GM23338 (cell line): Measurements from ENCODE around the gene AHCY. TPM values are rescaled to one million over a fixed set of nuclear protein-coding genes. Genes with fewer than 3 reads are reported as not detected.
"Not testable (repeated sequence)": the region's sequence is repeated elsewhere in the genome, so short reads cannot be mapped to it uniquely, and the experiment has no call there.

ENCODE experiments used
- ATAC-seq: fragments of 200-7000 bp; cut with Tn5 transposase; 3 replicates; pipeline ENCODE4 v1.9.1; 2020
- DNase-seq: peaks from one replicate; pipeline ENCODE4 v3.0.0-alpha.2; 2015; ENCODE audit warnings: low spot score
- H2AFZ ChIP-seq: fragments of 200-600 bp; sonication (generic); 2 replicates; pipeline ENCODE4 v1.8.0; 2016; ENCODE audit warnings: antibody characterized with exemption, mild to moderate bottlenecking, moderate library complexity
- H3F3A ChIP-seq: fragments of 200-600 bp; sonication (generic); replicated peaks from 2 replicates; pipeline ENCODE4 v1.8.0; 2017; ENCODE audit warnings: antibody characterized with exemption, mixed run types, low read depth
- H3K27ac ChIP-seq: fragments of 200-600 bp; sonication (generic); 2 replicates; pipeline ENCODE4 v1.6.1; 2016; ENCODE audit warnings: low read depth
- H3K27me3 ChIP-seq: fragments of 200-600 bp; sonication (generic); 2 replicates; pipeline ENCODE4 v1.8.0; 2016; ENCODE audit warnings: mild to moderate bottlenecking, mixed run types, moderate library complexity; ENCODE audit not compliant: insufficient read depth
- H3K36me3 ChIP-seq: fragments of 200-600 bp; sonication (generic); 2 replicates; pipeline ENCODE4 v1.8.0; 2016; ENCODE audit warnings: mild to moderate bottlenecking; ENCODE audit not compliant: insufficient read depth
- H3K4me1 ChIP-seq: fragments of 200-600 bp; sonication (generic); 2 replicates; pipeline ENCODE4 v1.8.0; 2016; ENCODE audit warnings: mild to moderate bottlenecking, moderate library complexity; ENCODE audit not compliant: insufficient read depth
- H3K4me2 ChIP-seq: fragments of 200-600 bp; sonication (generic); 2 replicates; pipeline ENCODE4 v1.7.1; 2017; ENCODE audit warnings: mixed run types
- H3K4me3 ChIP-seq: fragments of 200-600 bp; sonication (generic); 2 replicates; pipeline ENCODE4 v1.6.1; 2016; ENCODE audit warnings: mixed run types
- H3K79me2 ChIP-seq: fragments of 200-600 bp; sonication (generic); replicated peaks from 2 replicates; pipeline ENCODE4 v1.8.0; 2017; ENCODE audit warnings: mild to moderate bottlenecking; ENCODE audit not compliant: insufficient read depth
- H3K9me2 ChIP-seq: fragments of 200-600 bp; sonication (generic); 2 replicates; pipeline ENCODE4 v1.8.0; 2017; ENCODE audit not compliant: insufficient read depth
- H4K20me1 ChIP-seq: fragments of 200-600 bp; sonication (generic); replicated peaks from 2 replicates; pipeline ENCODE4 v1.8.0; 2017; ENCODE audit warnings: mild to moderate bottlenecking; ENCODE audit not compliant: insufficient read depth
- H3K27ac Mint-ChIP-seq: 2 replicates; pipeline ENCODE4 v1.8.0; 2020; ENCODE audit warnings: inconsistent platforms, mild to moderate bottlenecking, moderate library complexity, mixed read lengths
- H3K27me3 Mint-ChIP-seq: 3 replicates; pipeline ENCODE4 v1.8.0; 2022; ENCODE audit warnings: low read depth, mild to moderate bottlenecking, moderate library complexity, mixed read lengths, inconsistent platforms; ENCODE audit not compliant: insufficient read depth, poor library complexity
- H3K36me3 Mint-ChIP-seq: 3 replicates; pipeline ENCODE4 v1.8.0; 2021; ENCODE audit warnings: low read depth, mild to moderate bottlenecking, inconsistent platforms, moderate library complexity, mixed read lengths
- H3K4me1 Mint-ChIP-seq: 3 replicates; pipeline ENCODE4 v1.8.0; 2020; ENCODE audit warnings: mild to moderate bottlenecking, inconsistent platforms, mixed read lengths
- H3K4me3 Mint-ChIP-seq: 3 replicates; pipeline ENCODE4 v1.8.0; 2021; ENCODE audit warnings: moderate library complexity, mild to moderate bottlenecking, inconsistent platforms, mixed read lengths
- H3K9me3 Mint-ChIP-seq: 3 replicates; pipeline ENCODE4 v1.8.0; 2020; ENCODE audit warnings: moderate library complexity, mild to moderate bottlenecking, inconsistent platforms, mixed read lengths
- CREB1 ChIP-seq: fragments of 250-450 bp; sonication (Bioruptor Pico); IDR thresholded peaks from 2 replicates; pipeline ENCODE4 v1.5.0; 2020; ENCODE audit warnings: low read depth, mild to moderate bottlenecking, moderate library complexity
- CTCF ChIP-seq, 2 experiments: fragments of 200-600 bp in 1 of 2; sonication (generic) in 1 of 2; conservative IDR thresholded peaks; 2 replicates each; pipeline versions ENCODE4 v1.5.1 to v1.6.1; 2016 to 2017; ENCODE audit warnings: antibody characterized with exemption in 2 of 2, low read depth in 2 of 2, mild to moderate bottlenecking in 2 of 2, moderate library complexity in 1 of 2
- EZH2phosphoT487 ChIP-seq: fragments of 200-600 bp; sonication (generic); IDR thresholded peaks from one replicate; pipeline ENCODE4 v1.8.1; 2018; ENCODE audit warnings: antibody characterized with exemption; ENCODE audit not compliant: unreplicated experiment
- JUNB ChIP-seq: IDR thresholded peaks from one replicate; pipeline ENCODE4 v1.6.1; 2016; ENCODE audit warnings: antibody characterized with exemption; ENCODE audit not compliant: unreplicated experiment
- POLR2AphosphoS5 ChIP-seq: IDR thresholded peaks from 2 replicates; pipeline ENCODE4 v1.6.1; 2016; ENCODE audit warnings: antibody characterized with exemption, low read depth
- STAT1 ChIP-seq: IDR thresholded peaks from one replicate; pipeline ENCODE4 v1.6.1; 2016; ENCODE audit warnings: antibody characterized with exemption; ENCODE audit not compliant: unreplicated experiment
- ZNF114 ChIP-seq: fragments of 250-450 bp; sonication (Bioruptor Pico); IDR thresholded peaks from 2 replicates; pipeline ENCODE4 v1.5.0; 2020; ENCODE audit warnings: mild to moderate bottlenecking, moderate library complexity
- ZNF331 ChIP-seq: fragments of 250-450 bp; sonication (Bioruptor Pico); IDR thresholded peaks from 2 replicates; pipeline ENCODE4 v1.5.0; 2020; ENCODE audit warnings: low read depth, mild to moderate bottlenecking, moderate library complexity
- polyA plus RNA-seq: library from polyadenylated mRNA; unstranded; fragments of >200 nt; fragmentation: Nextera tagmentation; extraction: Ambion mirVana; gene quantifications from 2 replicates; pipeline ENCODE4 v1.2.1, GENCODE V29; 2016
- total RNA-seq: library from RNA; depleted of rRNA; stranded (reverse); fragments of >200 nt; shearing (Covaris generic); gene quantifications from 2 replicates; pipeline ENCODE4 v1.2.3, GENCODE V29; 2014
- TF ChIP-seq, protein P1 (sequence below): IDR thresholded peaks from 2 replicates; pipeline ENCODE4 v1.6.1; 2016; ENCODE audit warnings: antibody characterized with exemption

Gene AHCY
- total and polyA plus RNA-seq, 2 experiments from 2014 or later, result 138 to 423 TPM

GRCh38 chr20:34347571-34347970 lies 44.4 kb upstream of the AHCY start:
- H3K4me3 ChIP-seq, result no peak overlapping the region
- peaks cover 10% of the 10 kb centered on the region for H3K4me1 ChIP-seq
- H3K36me3 ChIP-seq, result no peaks in the 10 kb centered on the region
- Mint-ChIP-seq H3K4me1 (peaks cover 8% of the 10 kb centered on the region), H3K9me3 (no peaks in the 10 kb centered on the region), H3K36me3 (no peaks in the 10 kb centered on the region), H3K27me3 (peaks cover 2% of the 10 kb centered on the region), H3K4me3 (no peak overlapping the region), H3K27ac (no peak overlapping the region)
- DNase-seq, result no peak
- no peaks in the 10 kb centered on the region for H4K20me1 ChIP-seq
- no peaks in the 10 kb centered on the region for H3F3A ChIP-seq
- no peaks in the 10 kb centered on the region for H3K27me3 ChIP-seq
- H3K79me2 ChIP-seq, result no peaks in the 10 kb centered on the region
- no peak for ATAC-seq
- H2AFZ ChIP-seq, result no peak overlapping the region
- H3K27ac ChIP-seq, result no peak overlapping the region
- TF ChIP-seq, protein P1, sequence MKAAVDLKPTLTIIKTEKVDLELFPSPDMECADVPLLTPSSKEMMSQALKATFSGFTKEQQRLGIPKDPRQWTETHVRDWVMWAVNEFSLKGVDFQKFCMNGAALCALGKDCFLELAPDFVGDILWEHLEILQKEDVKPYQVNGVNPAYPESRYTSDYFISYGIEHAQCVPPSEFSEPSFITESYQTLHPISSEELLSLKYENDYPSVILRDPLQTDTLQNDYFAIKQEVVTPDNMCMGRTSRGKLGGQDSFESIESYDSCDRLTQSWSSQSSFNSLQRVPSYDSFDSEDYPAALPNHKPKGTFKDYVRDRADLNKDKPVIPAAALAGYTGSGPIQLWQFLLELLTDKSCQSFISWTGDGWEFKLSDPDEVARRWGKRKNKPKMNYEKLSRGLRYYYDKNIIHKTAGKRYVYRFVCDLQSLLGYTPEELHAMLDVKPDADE, result no peak
- TF ChIP-seq CREB1 (CRISPR knock-in tag), result no peak
- H3K9me2 ChIP-seq, result no peaks in the 10 kb centered on the region
- H3K4me2 ChIP-seq, result no peak overlapping the region

GRCh38 chr20:34346533-34346865 lies 43.3 kb upstream of the AHCY start:
- not testable (repeated sequence) for H3K9me3 Mint-ChIP-seq, H3K36me3 Mint-ChIP-seq, H3K27ac Mint-ChIP-seq, H3K4me3 Mint-ChIP-seq, H3K79me2 ChIP-seq, H3K4me2 ChIP-seq, H3K4me1 ChIP-seq, H3K27me3 ChIP-seq, H4K20me1 ChIP-seq, H3K4me1 Mint-ChIP-seq, H3F3A ChIP-seq, H3K27ac ChIP-seq, H3K4me3 ChIP-seq, ATAC-seq, H3K27me3 Mint-ChIP-seq, H3K36me3 ChIP-seq, H2AFZ ChIP-seq, DNase-seq, H3K9me2 ChIP-seq

DNA sequence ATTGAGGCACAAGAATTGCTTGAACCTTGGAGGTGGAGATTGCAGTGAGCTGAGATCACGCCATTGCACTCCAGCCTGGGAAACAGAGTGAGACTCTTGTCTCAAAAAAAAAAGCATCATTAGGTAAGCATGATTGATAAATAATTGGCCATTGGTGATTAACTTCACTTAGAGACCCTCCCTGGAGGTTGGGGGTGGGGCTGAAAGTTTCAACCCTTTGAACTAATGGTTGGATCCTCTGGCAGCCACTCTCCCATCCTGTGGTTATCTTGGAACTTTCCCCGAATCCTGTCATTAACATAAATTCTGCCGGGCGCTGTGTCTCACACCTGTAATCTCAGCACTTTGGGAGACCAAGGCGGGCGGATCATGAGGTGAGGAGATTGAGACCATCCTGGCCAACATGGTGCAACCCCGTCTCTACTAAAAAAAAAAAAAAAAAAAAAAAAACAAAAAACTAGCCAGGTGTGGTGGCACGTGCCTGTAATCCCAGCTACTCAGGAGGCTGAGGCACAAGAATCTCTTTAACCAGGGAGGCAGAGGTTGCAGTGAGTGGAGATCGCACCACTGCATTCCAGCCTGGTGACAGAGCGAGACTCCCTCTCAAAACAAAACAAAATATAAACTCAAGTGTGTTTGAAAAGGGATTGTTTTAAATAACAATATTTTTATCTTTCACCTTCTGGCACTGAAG lies 42.8 kb upstream of the AHCY start:
- not testable (repeated sequence) for H3K79me2 ChIP-seq, H3K27me3 ChIP-seq, H3K4me3 ChIP-seq, H3K4me3 Mint-ChIP-seq, H3K9me3 Mint-ChIP-seq, H2AFZ ChIP-seq, H3K27me3 Mint-ChIP-seq, H3K4me2 ChIP-seq, H3K4me1 Mint-ChIP-seq, H3K4me1 ChIP-seq, H3K36me3 ChIP-seq, H3F3A ChIP-seq, H4K20me1 ChIP-seq, H3K27ac ChIP-seq, H3K27ac Mint-ChIP-seq, H3K36me3 Mint-ChIP-seq, H3K9me2 ChIP-seq, DNase-seq
- peak; percentile 18; the same call in 1 of the 3 replicates for ATAC-seq

DNA sequence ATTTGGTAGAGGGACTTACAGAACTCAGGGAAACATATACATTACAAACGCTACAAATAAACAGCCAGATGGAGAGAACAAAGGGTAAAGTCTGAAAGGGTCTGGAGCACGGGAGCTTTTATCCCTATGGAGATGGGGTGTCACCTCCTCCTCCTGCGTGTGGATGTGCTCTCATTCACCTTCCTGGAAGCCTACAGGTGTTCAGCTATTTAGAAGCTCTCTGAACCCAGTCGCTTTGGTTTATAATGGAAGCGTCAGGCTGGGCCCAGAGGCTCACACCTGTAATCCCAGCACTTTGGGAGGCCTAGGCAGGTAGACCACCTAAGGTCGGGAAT lies 42.2 kb upstream of the AHCY start:
- Mint-ChIP-seq H3K36me3 (no peaks in the 10 kb centered on the region), H3K9me3 (no peaks in the 10 kb centered on the region), H3K4me1 (peaks cover 8% of the 10 kb centered on the region), H3K4me3 (no peak overlapping the region), H3K27ac (no peak overlapping the region), H3K27me3 (peaks cover 2% of the 10 kb centered on the region)
- Histone ChIP-seq H3K9me2 (no peaks in the 10 kb centered on the region), H2AFZ (no peak overlapping the region), H3K4me3 (no peak overlapping the region), H3F3A (no peaks in the 10 kb centered on the region), H4K20me1 (no peaks in the 10 kb centered on the region), H3K4me1 (peaks cover 10% of the 10 kb centered on the region), H3K79me2 (no peaks in the 10 kb centered on the region), H3K27ac (no peak overlapping the region), H3K27me3 (no peaks in the 10 kb centered on the region), H3K36me3 (no peaks in the 10 kb centered on the region), H3K4me2 (no peak overlapping the region)
- ATAC-seq (peak; percentile 86), DNase-seq (no peak)
- TF ChIP-seq POLR2AphosphoS5, result no peak
- no peak for TF ChIP-seq EZH2phosphoT487
- TF ChIP-seq CTCF (conservative IDR thresholded peaks at IDR 0.05; ENCODE audit: low read depth in 2 of 2), result no peak
- no peak for TF ChIP-seq ZNF114 (CRISPR knock-in tag)
- no peak for TF ChIP-seq JUNB
- TF ChIP-seq ZNF331, result no peak
- no peak for TF ChIP-seq CREB1 (CRISPR knock-in tag)
- TF ChIP-seq STAT1, result no peak
